Skeletal muscle satellite cell (primary cell): Measurements from ENCODE around the gene WDR86.

Experiments
- H3K27me3 ChIP-seq: 2 replicates; pipeline ENCODE4 v1.7.0; 2013; ENCODE audit warnings: low read length; ENCODE audit not compliant: control insufficient read depth, insufficient read depth
- H3K36me3 ChIP-seq: 2 replicates; pipeline ENCODE4 v1.7.0; 2013; ENCODE audit warnings: mild to moderate bottlenecking, control low read depth, low read length; ENCODE audit not compliant: insufficient read depth
- H3K4me1 ChIP-seq: 2 replicates; pipeline ENCODE4 v1.7.0; 2013; ENCODE audit warnings: low read length; ENCODE audit not compliant: control insufficient read depth, insufficient read depth
- H3K4me2 ChIP-seq: 2 replicates; pipeline ENCODE4 v1.7.0; 2013; ENCODE audit warnings: mild to moderate bottlenecking, low read length
- H3K4me3 ChIP-seq: 2 replicates; pipeline ENCODE4 v1.7.0; 2013; ENCODE audit warnings: low read length
- H3K9ac ChIP-seq: 2 replicates; pipeline ENCODE4 v1.7.0; 2013; ENCODE audit warnings: mild to moderate bottlenecking, low read depth, low read length, moderate library complexity
- H3K9me3 ChIP-seq: replicated peaks from 2 replicates; pipeline ENCODE4 v1.7.0; 2013; ENCODE audit warnings: mild to moderate bottlenecking, control low read depth, low read length

WDR86 gene

GRCh38 chr7:151399906-151400305 is 9.9 kb downstream of the WDR86 start:
- Histone ChIP-seq H3K4me2 (no peak overlapping the region), H3K36me3 (no peaks in the 10 kb centered on the region), H3K4me1 (peaks cover 9% of the 10 kb centered on the region), H3K4me3 (no peak overlapping the region), H3K9me3 (no peaks in the 10 kb centered on the region), H3K9ac (no peak overlapping the region), H3K27me3 (peaks cover 27% of the 10 kb centered on the region)

DNA sequence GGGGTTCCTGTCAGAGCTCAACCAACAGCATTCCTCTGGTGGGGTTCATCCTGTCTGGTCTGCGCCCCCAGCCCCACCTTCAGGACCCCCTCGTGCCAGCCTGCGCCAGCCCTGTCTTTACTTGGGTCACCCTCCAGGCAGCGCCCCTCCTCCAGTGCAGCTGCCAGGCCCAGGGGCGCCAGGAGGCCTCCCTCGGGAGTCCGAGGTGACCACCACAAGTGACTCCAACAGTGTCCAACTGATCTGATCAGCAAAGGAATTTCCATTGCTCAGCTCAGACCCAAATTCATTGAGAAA is 10.6 kb downstream of the WDR86 start:
- no peaks in the 10 kb centered on the region for H3K36me3 ChIP-seq
- H3K9me3 ChIP-seq = no peaks in the 10 kb centered on the region

GRCh38 chr7:151398446-151399304 is 11.2 kb downstream of the WDR86 start:
- no peak overlapping the region for H3K4me2 ChIP-seq
- H3K4me1 ChIP-seq = peaks cover under 1% of the 10 kb centered on the region
- H3K4me3 ChIP-seq = no peak overlapping the region
- no peaks in the 10 kb centered on the region for H3K9me3 ChIP-seq
- H3K9ac ChIP-seq = no peak overlapping the region
- no peaks in the 10 kb centered on the region for H3K36me3 ChIP-seq
- H3K27me3 ChIP-seq = peaks cover 30% of the 10 kb centered on the region

More for the DNA sequence above, 10.6 kb downstream of the WDR86 start:
- Histone ChIP-seq H3K27me3 (peaks cover 30% of the 10 kb centered on the region), H3K4me1 (peaks cover 7% of the 10 kb centered on the region), H3K9ac (no peak overlapping the region), H3K4me3 (no peak overlapping the region), H3K4me2 (no peak overlapping the region)

DNA sequence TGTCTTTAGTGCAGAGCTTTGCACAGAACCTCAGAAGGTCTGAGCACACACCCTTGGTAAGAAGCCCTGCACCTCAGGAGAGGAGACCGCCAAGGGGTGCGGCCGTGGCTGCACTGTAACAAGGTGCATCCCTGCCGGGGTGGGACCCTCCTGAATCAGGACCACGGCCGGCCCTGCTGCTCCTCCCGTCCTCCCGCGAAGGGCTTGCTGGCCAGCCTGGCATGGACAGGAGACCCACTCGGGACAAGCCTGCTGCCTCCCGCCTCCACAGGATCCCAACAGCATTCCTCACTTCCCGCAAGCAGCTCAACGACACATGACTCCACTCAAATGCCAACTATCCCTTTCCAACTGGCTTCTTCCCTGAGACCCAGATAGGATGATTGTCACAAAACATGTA is 12.8 kb downstream of the WDR86 start:
- H3K4me3 ChIP-seq = no peak overlapping the region
- peaks cover 39% of the 10 kb centered on the region for H3K27me3 ChIP-seq
- H3K36me3 ChIP-seq = no peaks in the 10 kb centered on the region
- no peaks in the 10 kb centered on the region for H3K9me3 ChIP-seq
- H3K9ac ChIP-seq = no peak overlapping the region
- no peaks in the 10 kb centered on the region for H3K4me1 ChIP-seq
- no peak overlapping the region for H3K4me2 ChIP-seq

GRCh38 chr7:151396328-151396970 is 13.4 kb downstream of the WDR86 start:
- Histone ChIP-seq H3K4me3 (no peak overlapping the region), H3K27me3 (peaks cover 39% of the 10 kb centered on the region), H3K9me3 (no peaks in the 10 kb centered on the region), H3K36me3 (no peaks in the 10 kb centered on the region), H3K4me1 (no peaks in the 10 kb centered on the region), H3K9ac (no peak overlapping the region), H3K4me2 (no peak overlapping the region)

GRCh38 chr7:151395036-151395367 is 14.8 kb downstream of the WDR86 start:
- peaks cover 33% of the 10 kb centered on the region for H3K27me3 ChIP-seq
- H3K9ac ChIP-seq = no peak overlapping the region
- H3K4me2 ChIP-seq = no peak overlapping the region
- no peaks in the 10 kb centered on the region for H3K4me1 ChIP-seq
- no peak overlapping the region for H3K4me3 ChIP-seq
- no peaks in the 10 kb centered on the region for H3K9me3 ChIP-seq
- H3K36me3 ChIP-seq = no peaks in the 10 kb centered on the region

GRCh38 chr7:151394076-151395035 is 15.5 kb downstream of the WDR86 start:
- H3K9me3 ChIP-seq = no peaks in the 10 kb centered on the region
- no peaks in the 10 kb centered on the region for H3K4me1 ChIP-seq
- no peak overlapping the region for H3K9ac ChIP-seq
- H3K36me3 ChIP-seq = no peaks in the 10 kb centered on the region
- H3K27me3 ChIP-seq = peaks cover 31% of the 10 kb centered on the region
- H3K4me2 ChIP-seq = no peak overlapping the region
- no peak overlapping the region for H3K4me3 ChIP-seq

DNA sequence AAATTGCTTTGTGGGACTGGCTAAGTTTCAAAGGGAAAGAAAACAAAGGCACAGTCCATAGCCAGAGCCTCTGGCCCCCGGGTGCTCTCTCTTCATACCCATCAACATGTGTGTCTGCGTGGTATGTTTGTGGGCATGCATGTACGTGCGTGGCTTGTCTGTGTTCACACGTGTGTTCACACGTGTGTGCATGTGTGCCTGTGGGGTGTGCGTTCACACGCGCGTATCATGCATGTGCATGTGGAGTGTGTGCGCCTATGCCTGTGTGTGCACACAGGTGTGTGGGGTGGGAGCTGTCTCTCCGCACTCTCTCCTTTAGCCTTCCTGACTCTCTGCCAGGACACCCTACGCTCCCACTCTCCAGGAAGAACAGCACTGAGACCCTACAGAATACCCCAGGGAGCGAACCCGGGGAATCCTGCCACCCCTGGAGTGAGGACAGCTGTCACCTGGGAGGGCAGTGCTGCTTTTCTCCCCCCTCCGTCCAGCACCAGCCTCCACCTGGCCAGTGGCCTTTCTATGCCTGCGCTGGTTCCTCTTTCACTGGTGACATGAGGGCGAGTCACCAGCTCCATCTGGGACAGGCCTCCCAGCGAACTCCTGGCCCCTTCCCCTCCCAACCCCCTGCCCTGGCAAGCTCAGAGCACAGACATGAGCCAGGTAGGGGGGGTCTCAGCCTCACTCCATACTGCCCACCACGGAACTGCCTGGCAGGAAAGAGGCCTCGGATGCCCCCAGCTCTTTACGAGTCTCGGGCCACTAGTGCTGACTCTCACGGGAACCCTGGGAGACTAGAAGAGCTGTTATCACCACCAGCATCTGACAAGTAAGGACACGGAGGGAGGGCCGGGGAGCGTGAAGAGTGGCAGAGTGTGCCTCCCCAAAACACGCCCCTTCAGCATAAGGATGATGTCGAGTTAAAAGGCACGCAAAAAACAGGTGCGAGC is 16.5 kb downstream of the WDR86 start:
- Histone ChIP-seq H3K27me3 (peaks cover 40% of the 10 kb centered on the region), H3K4me1 (no peaks in the 10 kb centered on the region), H3K9ac (no peak overlapping the region), H3K9me3 (no peaks in the 10 kb centered on the region), H3K4me3 (no peak overlapping the region), H3K4me2 (no peak overlapping the region), H3K36me3 (no peaks in the 10 kb centered on the region)

DNA sequence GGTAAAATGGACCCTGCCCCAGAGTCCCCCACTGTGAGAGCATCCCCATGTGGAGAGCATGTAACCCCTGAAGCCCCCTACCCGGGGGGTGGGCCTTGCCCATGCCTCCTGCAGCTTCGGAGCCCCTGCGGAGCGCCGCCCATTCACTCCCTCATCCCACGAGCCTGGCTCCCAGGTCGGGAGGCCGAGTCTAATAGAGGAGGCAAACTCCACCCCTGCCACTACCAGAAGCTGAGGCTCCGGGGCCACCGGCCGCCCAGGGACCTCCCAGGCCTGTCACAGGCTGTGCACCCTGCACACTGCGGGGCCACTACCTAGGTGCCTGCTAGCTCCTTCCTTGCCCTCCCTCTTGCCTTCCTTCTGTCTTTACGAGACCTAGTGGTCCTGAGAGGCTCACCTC is 17.4 kb downstream of the WDR86 start:
- Histone ChIP-seq H3K4me3 (no peak overlapping the region), H3K9ac (no peak overlapping the region), H3K4me2 (no peak overlapping the region)

DNA sequence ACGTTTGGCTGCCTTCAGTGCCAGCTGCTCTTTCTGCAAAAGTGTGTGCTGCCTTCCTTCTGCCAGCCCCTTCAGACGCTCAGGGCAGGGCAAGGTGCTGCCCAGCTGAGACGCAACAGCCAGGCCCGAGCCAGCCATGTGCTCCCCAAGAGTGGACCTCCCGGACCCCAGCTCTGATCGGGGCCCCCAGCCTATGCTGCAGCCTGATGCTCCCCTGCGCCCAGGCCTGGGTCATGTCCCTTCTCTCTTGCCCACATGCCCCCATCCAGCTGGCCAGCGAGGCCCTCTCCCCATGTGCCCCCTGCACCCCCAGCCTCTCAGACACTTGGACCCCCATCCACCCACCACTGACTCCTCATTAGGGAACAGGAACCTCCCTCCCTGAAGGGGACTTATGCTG is 17.8 kb downstream of the WDR86 start:
- Histone ChIP-seq H3K4me1 (no peaks in the 10 kb centered on the region), H3K27me3 (peaks cover 52% of the 10 kb centered on the region), H3K4me3 (no peak overlapping the region), H3K36me3 (no peaks in the 10 kb centered on the region), H3K9ac (no peak overlapping the region), H3K9me3 (no peaks in the 10 kb centered on the region), H3K4me2 (no peak overlapping the region)

More for the DNA sequence above, 17.4 kb downstream of the WDR86 start:
- Histone ChIP-seq H3K4me1 (no peaks in the 10 kb centered on the region), H3K27me3 (peaks cover 48% of the 10 kb centered on the region), H3K9me3 (no peaks in the 10 kb centered on the region), H3K36me3 (no peaks in the 10 kb centered on the region)
